ENCODE results near the gene CABLES1.

DNA sequence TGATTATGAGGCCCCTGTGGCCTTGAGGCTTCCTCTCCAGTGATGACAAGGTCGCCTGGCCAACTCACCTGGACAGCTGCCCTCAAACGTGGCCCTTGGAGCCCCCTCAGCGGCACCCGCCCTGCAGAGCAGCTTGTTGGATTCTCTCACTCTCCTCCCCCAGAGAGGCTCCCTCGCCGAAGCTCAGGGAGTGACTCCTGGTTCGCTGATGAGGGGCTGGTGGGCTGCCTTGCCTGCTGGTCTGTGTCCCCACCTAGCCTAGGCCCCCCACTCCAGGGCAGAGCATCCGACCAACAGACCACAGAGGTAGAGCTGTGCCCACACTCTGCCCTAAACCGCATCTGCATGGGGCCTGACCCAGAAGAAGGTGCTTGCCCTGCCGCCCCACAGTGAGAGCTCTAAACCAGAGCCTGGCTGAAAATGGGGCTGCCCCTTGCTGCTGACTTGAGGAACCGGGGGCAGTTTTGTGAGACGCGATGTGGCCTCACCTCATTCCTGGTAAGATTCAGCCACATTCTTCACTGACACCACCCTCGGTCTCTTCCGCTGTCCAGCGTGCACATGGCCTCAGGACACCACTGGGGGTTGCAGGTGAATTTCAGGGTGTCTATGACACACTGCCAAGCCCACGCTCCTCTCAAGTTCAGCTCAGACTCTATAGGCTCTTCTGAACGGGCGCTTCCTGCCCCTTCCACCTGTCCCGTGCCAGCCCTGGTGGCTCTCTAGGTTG, 131.6 kb downstream of the CABLES1 start:
- TF ChIP-seq, protein P1, sequence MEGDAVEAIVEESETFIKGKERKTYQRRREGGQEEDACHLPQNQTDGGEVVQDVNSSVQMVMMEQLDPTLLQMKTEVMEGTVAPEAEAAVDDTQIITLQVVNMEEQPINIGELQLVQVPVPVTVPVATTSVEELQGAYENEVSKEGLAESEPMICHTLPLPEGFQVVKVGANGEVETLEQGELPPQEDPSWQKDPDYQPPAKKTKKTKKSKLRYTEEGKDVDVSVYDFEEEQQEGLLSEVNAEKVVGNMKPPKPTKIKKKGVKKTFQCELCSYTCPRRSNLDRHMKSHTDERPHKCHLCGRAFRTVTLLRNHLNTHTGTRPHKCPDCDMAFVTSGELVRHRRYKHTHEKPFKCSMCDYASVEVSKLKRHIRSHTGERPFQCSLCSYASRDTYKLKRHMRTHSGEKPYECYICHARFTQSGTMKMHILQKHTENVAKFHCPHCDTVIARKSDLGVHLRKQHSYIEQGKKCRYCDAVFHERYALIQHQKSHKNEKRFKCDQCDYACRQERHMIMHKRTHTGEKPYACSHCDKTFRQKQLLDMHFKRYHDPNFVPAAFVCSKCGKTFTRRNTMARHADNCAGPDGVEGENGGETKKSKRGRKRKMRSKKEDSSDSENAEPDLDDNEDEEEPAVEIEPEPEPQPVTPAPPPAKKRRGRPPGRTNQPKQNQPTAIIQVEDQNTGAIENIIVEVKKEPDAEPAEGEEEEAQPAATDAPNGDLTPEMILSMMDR (IDR thresholded peaks at IDR 0.05) = no peak
- no peak for TF ChIP-seq POLR2A (IDR thresholded peaks at IDR 0.05)

All from uterus (tissue), 2 donors.